Gastroesophageal sphincter (tissue), 3 donors: Measurements from ENCODE around the gene YY1.

Experiments used
- CTCF ChIP-seq, 4 experiments: fragments of 200-600 bp in 2 of 4; fragments of 450-650 bp in 2 of 4; sonication (generic) in 1 of 4; IDR thresholded peaks; one replicate each; pipeline ENCODE4 v1.5.1; 2017 to 2019; ENCODE audit warnings: antibody characterized with exemption in 4 of 4, mild to moderate bottlenecking in 2 of 4, moderate library complexity in 2 of 4
- EP300 ChIP-seq: sonication (generic); formaldehyde crosslinking; IDR thresholded peaks from one replicate; pipeline ENCODE4 v1.6.1; 2017; ENCODE audit warnings: antibody characterized with exemption, mild to moderate bottlenecking
- POLR2A ChIP-seq, 2 donors: fragments of 450-650 bp; IDR thresholded peaks; one replicate each; pipeline ENCODE4 v1.6.1; 2017; ENCODE audit warnings: antibody characterized with exemption in 2 of 2, mild to moderate bottlenecking in 2 of 2, moderate library complexity in 1 of 2
- POLR2AphosphoS5 ChIP-seq: sonication (generic); formaldehyde crosslinking; IDR thresholded peaks from one replicate; pipeline ENCODE4 v1.6.1; 2017; ENCODE audit warnings: antibody characterized with exemption

- TF ChIP-seq CTCF (IDR thresholded peaks at IDR 0.05) (no peak), EP300 (no peak), POLR2A (IDR thresholded peaks at IDR 0.05) (no peak), POLR2AphosphoS5 (no peak)
These were observed 81.4 kb downstream of the YY1 start for GRCh38 chr14:100320157-100320856.
